Upper lobe of left lung (tissue), 6 donors: ENCODE data around the gene PXN. TPM values are rescaled to one million over a fixed set of nuclear protein-coding genes. Genes with fewer than 3 reads are reported as not detected.
A peak's percentile ranks its signal among the peaks of the same experiment; 100 is the strongest.
"Not testable (repeated sequence)": the region's sequence is repeated elsewhere in the genome, so short reads cannot be mapped to it uniquely, and the experiment has no call there.

Experiments used
- ATAC-seq, 2 donors: fragments of 200-7000 bp; cut with Tn5 transposase; one replicate each; pipeline ENCODE4 v1.9.1; 2022; ENCODE audit warnings: mild to moderate bottlenecking in 2 of 2, moderate library complexity in 2 of 2; ENCODE audit not compliant: low FRiP score in 2 of 2
- DNase-seq, 2 donors: peaks; one replicate each; pipeline ENCODE4 v3.0.0-alpha.2; 2019 to 2020
- H3K27ac ChIP-seq, 4 donors: fragments of 200-600 bp; sonication (generic); one replicate each; pipeline ENCODE4 v1.5.1; 2016 to 2019
- H3K27me3 ChIP-seq, 4 donors: fragments of 200-600 bp; sonication (generic); one replicate each; pipeline ENCODE4 v1.5.1; 2017 to 2019
- H3K36me3 ChIP-seq, 4 donors: fragments of 200-600 bp; sonication (generic); one replicate each; pipeline ENCODE4 v1.5.1; 2016 to 2019
- H3K4me1 ChIP-seq, 4 donors: fragments of 200-600 bp; sonication (generic); one replicate each; pipeline ENCODE4 v1.5.1; 2018 to 2019
- H3K4me3 ChIP-seq, 4 donors: fragments of 200-600 bp; sonication (generic); one replicate each; pipeline ENCODE4 v1.5.1; 2017 to 2019; ENCODE audit warnings: mild to moderate bottlenecking in 2 of 4, moderate library complexity in 1 of 4
- H3K9me3 ChIP-seq, 4 donors: fragments of 200-600 bp; sonication (generic); one replicate each; pipeline ENCODE4 v1.5.1; 2018 to 2019
- CTCF ChIP-seq, 6 experiments: fragments of 450-650 bp in 4 of 6; fragments of 200-600 bp in 2 of 6; sonication (generic) in 2 of 6; IDR thresholded peaks; one replicate each; pipeline ENCODE4 v1.5.1; 2016 to 2019; ENCODE audit warnings: antibody characterized with exemption in 6 of 6
- EP300 ChIP-seq, 4 donors: sonication (generic); formaldehyde crosslinking; IDR thresholded peaks; one replicate each; pipeline ENCODE4 v1.5.1; 2017; ENCODE audit warnings: antibody characterized with exemption in 4 of 4, control low read depth in 2 of 4
- POLR2A ChIP-seq, 4 donors: fragments of 450-650 bp; IDR thresholded peaks; one replicate each; pipeline ENCODE4 v1.5.1; 2016 to 2017; ENCODE audit warnings: antibody characterized with exemption in 4 of 4, mild to moderate bottlenecking in 2 of 4
- POLR2AphosphoS5 ChIP-seq, 2 donors: sonication (generic); formaldehyde crosslinking; IDR thresholded peaks; one replicate each; pipeline ENCODE4 v1.5.1; 2017; ENCODE audit warnings: antibody characterized with exemption in 2 of 2
- WGBS, 2 donors: methylation state at CpG; one replicate each; pipeline ENCODE4 v1.1.5; 2017 to 2018; 5-methylcytosine and 5-hydroxymethylcytosine counted together
- total RNA-seq, 6 donors: library from RNA; depleted of rRNA in 4 of 6; stranded (reverse); fragments of >200 nt in 4 of 6; gene quantifications; one replicate each; pipeline versions ENCODE4 v1.1.0 to v1.2.1, GENCODE V29; 2016 to 2021
- donor health status: DM: no; HTN: no; CAD: no; lungs with moderate emphysema.
- donor health status: DM: no; HTN: yes; CAD: no; lungs with severe emphysema.

PXN gene
- total RNA-seq, 6 donors from 2014 or later: 67.8 to 210 (median 116) TPM

- Histone ChIP-seq H3K27me3 (no peaks in the 10 kb centered on the region), H3K27ac (peak overlapping the region; percentile 87 to 93 (median 92)), H3K4me1 (peaks cover 93 to 97% (median 94%) of the 10 kb centered on the region in 4 donors), H3K36me3 (no peaks in the 10 kb centered on the region), H3K9me3 (no peaks in the 10 kb centered on the region), H3K4me3 (peak overlapping the region in 1 of 4 donors; percentile 10)
- ATAC-seq (no peak), DNase-seq (no peak)
- TF ChIP-seq CTCF (IDR thresholded peaks at IDR 0.05): no peak
- TF ChIP-seq POLR2AphosphoS5 (IDR thresholded peaks at IDR 0.05): peak in 1 of 2 donors; percentile 0
- 41 to 61% methylated on average over 9 of the region's 9 CpGs for WGBS, 2 donors
These were observed 27.3 kb downstream of the PXN start for GRCh38 chr12:120238217-120238616.

GRCh38 chr12:120237360-120238171 lies 28.0 kb downstream of the PXN start:
- TF ChIP-seq POLR2A (IDR thresholded peaks at IDR 0.05) (no peak), POLR2AphosphoS5 (IDR thresholded peaks at IDR 0.05) (peak; percentile 47 to 51), EP300 (IDR thresholded peaks at IDR 0.05) (peak in 1 of 4 donors; percentile 73)
- no peaks in the 10 kb centered on the region for H3K9me3 ChIP-seq
- no peaks in the 10 kb centered on the region for H3K27me3 ChIP-seq
- peaks cover 95 to 100% (median 97%) of the 10 kb centered on the region in 4 donors for H3K4me1 ChIP-seq
- WGBS, 2 donors: 35 to 38% methylated on average over 12 to 13 of the region's 13 CpGs
- DNase-seq (peak in 1 of 2 donors; percentile 79), ATAC-seq (peak; percentile 37 to 46)
- peak overlapping the region; percentile 87 to 93 (median 92) for H3K27ac ChIP-seq
- peak overlapping the region in 1 of 4 donors; percentile 10 for H3K4me3 ChIP-seq
- H3K36me3 ChIP-seq: no peaks in the 10 kb centered on the region

- H3K4me3 ChIP-seq, H3K27me3 ChIP-seq, H3K9me3 ChIP-seq, H3K36me3 ChIP-seq, DNase-seq, ATAC-seq: not testable (repeated sequence)
- Histone ChIP-seq H3K4me1 (peaks cover 98 to 100% (median 100%) of the 10 kb centered on the region in 4 donors), H3K27ac (peak overlapping the region; percentile 87 to 93 (median 92))
- 93 to 94% methylated on average over 3 of the region's 3 CpGs for WGBS, 2 donors
These were observed 28.7 kb downstream of the PXN start for GRCh38 chr12:120236809-120237208.

GRCh38 chr12:120235369-120236323 lies 29.9 kb downstream of the PXN start:
- H3K9me3 ChIP-seq: no peaks in the 10 kb centered on the region
- H3K27ac ChIP-seq: peak overlapping the region; percentile 87 to 93 (median 92)
- no peaks in the 10 kb centered on the region for H3K27me3 ChIP-seq
- no peak for ATAC-seq
- peaks cover 98 to 100% (median 100%) of the 10 kb centered on the region in 4 donors for H3K4me1 ChIP-seq
- TF ChIP-seq POLR2A (IDR thresholded peaks at IDR 0.05) (no peak), POLR2AphosphoS5 (IDR thresholded peaks at IDR 0.05) (no peak), CTCF (IDR thresholded peaks at IDR 0.05) (no peak), EP300 (IDR thresholded peaks at IDR 0.05) (no peak)
- 71 to 78% methylated on average over 17 of the region's 18 CpGs for WGBS, 2 donors
- H3K36me3 ChIP-seq: no peaks in the 10 kb centered on the region
- H3K4me3 ChIP-seq: no peak overlapping the region
- DNase-seq: no peak

GRCh38 chr12:120234643-120235368 lies 30.7 kb downstream of the PXN start:
- peak; percentile 81 to 83 for ATAC-seq
- H3K9me3 ChIP-seq: no peaks in the 10 kb centered on the region
- peak; percentile 62 to 89 for DNase-seq
- H3K27me3 ChIP-seq: no peaks in the 10 kb centered on the region
- 27 to 34% methylated on average over 7 to 13 of the region's 13 CpGs for WGBS, 2 donors
- TF ChIP-seq POLR2AphosphoS5 (IDR thresholded peaks at IDR 0.05): peak; percentile 80 to 82
- TF ChIP-seq CTCF (IDR thresholded peaks at IDR 0.05): peak in 5 of 6 experiments; percentile 22 to 65 (median 52)
- peak in 1 of 4 donors; percentile 34 for TF ChIP-seq EP300 (IDR thresholded peaks at IDR 0.05)
- peak in 1 of 4 donors; percentile 54 for TF ChIP-seq POLR2A (IDR thresholded peaks at IDR 0.05)
- H3K27ac ChIP-seq: peak overlapping the region; percentile 87 to 93 (median 92)
- peaks cover 98 to 100% (median 100%) of the 10 kb centered on the region in 4 donors for H3K4me1 ChIP-seq
- no peaks in the 10 kb centered on the region for H3K36me3 ChIP-seq
- H3K4me3 ChIP-seq: no peak overlapping the region
